Thoracic aorta (tissue), 2 donors: ENCODE data around the gene MON1A. TPM values are rescaled to one million over a fixed set of nuclear protein-coding genes. Genes with fewer than 3 reads are reported as not detected.

ENCODE experiments used
- ATAC-seq: fragments of 150-250 bp; one replicate; pipeline ENCODE4 v1.8.0; 2017; ENCODE audit warnings: low read depth; ENCODE audit not compliant: insufficient number of reproducible peaks, low FRiP score
- DNase-seq: peaks from one replicate; pipeline ENCODE4 v3.0.0-alpha.2; 2020; ENCODE audit warnings: low spot score
- H3K27ac ChIP-seq, 2 donors: fragments of 200-600 bp; sonication (generic); 1 replicate in 1 of 2; 2 replicates in 1 of 2; pipeline ENCODE4 v1.5.1; 2016; ENCODE audit warnings: mild to moderate bottlenecking in 2 of 2, moderate library complexity in 2 of 2
- H3K27me3 ChIP-seq: fragments of 200-600 bp; sonication (generic); replicated peaks from 2 replicates; pipeline ENCODE4 v1.6.0; 2016; ENCODE audit warnings: mild to moderate bottlenecking; ENCODE audit not compliant: insufficient read depth
- H3K36me3 ChIP-seq: fragments of 200-600 bp; sonication (generic); one replicate; pipeline ENCODE4 v1.5.1; 2016
- H3K4me1 ChIP-seq, 2 donors: fragments of 200-600 bp; sonication (generic); 1 replicate in 1 of 2; 2 replicates in 1 of 2; pipeline versions ENCODE4 v1.5.1 to v1.6.0; 2016; ENCODE audit warnings: low read depth in 2 of 2, mild to moderate bottlenecking in 1 of 2; ENCODE audit not compliant: control insufficient read depth in 1 of 2
- H3K4me3 ChIP-seq: fragments of 200-600 bp; sonication (generic); 2 replicates; pipeline ENCODE4 v1.5.1; 2016; ENCODE audit warnings: mild to moderate bottlenecking
- H3K9me3 ChIP-seq: fragments of 200-600 bp; sonication (generic); 2 replicates; pipeline ENCODE4 v1.5.1; 2016
- total RNA-seq, 2 donors: library from RNA; depleted of rRNA; stranded (reverse); fragments of >200 nt; gene quantifications; one replicate each; pipeline versions ENCODE4 v1.1.0 to v1.2.3, GENCODE V29; 2016
- TF ChIP-seq, protein P1 (sequence below): fragments of 200-600 bp; sonication (generic); IDR thresholded peaks from one replicate; pipeline ENCODE4 v1.5.1; 2019; ENCODE audit warnings: antibody characterized with exemption

MON1A gene
- total RNA-seq, 2 donors from 2014 or later = 17.4 to 23.4 TPM

DNA sequence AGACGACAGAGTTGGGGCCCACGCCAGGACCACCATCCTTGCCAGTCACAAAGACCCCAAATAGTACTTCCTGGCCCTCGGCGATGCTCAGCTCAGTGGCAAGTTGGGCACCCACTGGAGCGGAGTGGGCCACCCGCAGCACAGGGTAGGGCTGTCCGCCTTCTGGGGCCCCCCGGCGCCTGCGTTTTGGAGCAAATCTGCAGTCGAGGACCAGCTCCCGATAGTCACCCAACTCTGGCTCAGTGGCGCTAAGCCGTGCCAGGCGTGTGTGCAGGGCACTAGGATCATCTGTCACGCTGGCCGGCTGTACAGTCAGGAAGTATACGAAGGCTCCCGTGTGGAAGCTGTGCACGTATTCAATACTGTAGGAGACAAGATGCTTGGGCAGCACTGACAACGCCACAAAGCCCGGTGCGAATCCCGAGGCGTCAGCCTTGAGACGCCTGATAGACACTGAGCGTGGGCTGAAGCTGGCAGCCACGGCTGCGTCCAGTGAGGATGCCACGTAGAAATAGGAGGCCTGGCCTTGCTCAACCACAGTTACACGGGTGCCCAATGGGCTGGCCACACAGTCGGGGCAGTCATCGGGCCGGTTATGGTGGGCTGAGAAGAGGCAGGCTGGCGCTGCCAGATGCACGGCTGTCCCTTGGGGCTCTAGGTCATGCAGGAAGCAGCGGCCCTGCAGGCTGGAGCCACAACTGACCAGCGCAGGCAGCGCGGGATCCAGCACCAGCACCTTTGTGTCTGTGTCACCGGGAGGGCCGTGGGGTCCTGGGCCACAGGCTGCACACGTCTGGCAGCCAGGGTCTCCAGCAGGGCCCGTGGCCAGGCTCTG, 26.9 kb downstream of the MON1A start:
- DNase-seq (no peak), ATAC-seq (no peak)
- Histone ChIP-seq H3K36me3 (no peaks in the 10 kb centered on the region), H3K27me3 (no peaks in the 10 kb centered on the region), H3K9me3 (no peaks in the 10 kb centered on the region), H3K27ac (no peak overlapping the region), H3K4me3 (no peak overlapping the region), H3K4me1 (peaks cover 15 to 39% of the 10 kb centered on the region in 2 donors)
- TF ChIP-seq, protein P1, sequence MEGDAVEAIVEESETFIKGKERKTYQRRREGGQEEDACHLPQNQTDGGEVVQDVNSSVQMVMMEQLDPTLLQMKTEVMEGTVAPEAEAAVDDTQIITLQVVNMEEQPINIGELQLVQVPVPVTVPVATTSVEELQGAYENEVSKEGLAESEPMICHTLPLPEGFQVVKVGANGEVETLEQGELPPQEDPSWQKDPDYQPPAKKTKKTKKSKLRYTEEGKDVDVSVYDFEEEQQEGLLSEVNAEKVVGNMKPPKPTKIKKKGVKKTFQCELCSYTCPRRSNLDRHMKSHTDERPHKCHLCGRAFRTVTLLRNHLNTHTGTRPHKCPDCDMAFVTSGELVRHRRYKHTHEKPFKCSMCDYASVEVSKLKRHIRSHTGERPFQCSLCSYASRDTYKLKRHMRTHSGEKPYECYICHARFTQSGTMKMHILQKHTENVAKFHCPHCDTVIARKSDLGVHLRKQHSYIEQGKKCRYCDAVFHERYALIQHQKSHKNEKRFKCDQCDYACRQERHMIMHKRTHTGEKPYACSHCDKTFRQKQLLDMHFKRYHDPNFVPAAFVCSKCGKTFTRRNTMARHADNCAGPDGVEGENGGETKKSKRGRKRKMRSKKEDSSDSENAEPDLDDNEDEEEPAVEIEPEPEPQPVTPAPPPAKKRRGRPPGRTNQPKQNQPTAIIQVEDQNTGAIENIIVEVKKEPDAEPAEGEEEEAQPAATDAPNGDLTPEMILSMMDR = no peak

DNA sequence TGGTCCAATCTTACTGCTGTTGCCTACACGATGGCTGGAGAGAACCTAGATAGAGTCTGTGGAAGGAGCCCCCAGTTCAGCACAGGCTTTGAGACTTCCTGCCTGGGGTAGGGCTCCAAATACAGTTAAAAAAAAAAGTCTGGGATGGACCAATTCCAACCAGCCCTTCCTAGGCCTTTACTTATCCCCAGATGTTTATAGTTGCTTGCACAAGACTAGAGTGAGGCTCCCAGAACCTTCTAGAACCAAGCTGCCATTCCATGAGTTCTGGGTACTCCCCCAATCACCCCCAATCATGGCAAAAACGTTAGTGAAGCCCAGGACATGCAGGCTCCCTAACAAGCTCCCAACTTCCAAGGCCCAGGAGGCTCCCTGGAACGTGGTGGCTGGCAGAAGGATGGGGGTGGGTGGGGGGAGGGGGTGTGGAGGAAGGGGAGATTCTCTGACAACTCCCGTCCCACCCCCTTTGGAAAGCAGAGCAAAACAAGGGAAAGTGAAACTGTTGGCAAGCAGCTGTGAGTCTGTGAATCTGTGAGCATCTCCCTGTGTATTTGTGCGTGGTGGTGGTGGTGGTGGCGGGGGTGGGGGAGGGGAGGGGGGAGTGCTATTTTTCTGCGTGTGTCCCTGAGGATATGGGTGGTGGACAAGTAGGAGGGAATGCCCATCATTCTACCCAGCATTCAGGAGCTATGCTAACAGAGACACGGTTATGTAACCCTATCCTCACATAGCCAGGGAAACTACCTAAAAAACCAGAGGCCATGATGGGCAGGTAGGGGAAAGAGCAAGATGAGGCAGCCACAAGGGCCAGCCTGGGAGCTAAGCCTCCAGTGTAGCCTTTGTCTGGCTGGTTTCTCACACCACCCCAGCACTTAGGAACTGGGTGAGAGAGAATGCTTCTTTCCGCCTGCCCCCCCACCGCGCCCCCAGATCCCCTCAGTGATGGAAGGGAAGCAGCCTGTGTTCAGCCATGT, 28.0 kb downstream of the MON1A start:
- Histone ChIP-seq H3K27ac (peak overlapping the region; percentile 11 to 39), H3K4me3 (no peak overlapping the region), H3K36me3 (no peaks in the 10 kb centered on the region), H3K4me1 (peaks cover 15 to 39% of the 10 kb centered on the region in 2 donors), H3K9me3 (no peaks in the 10 kb centered on the region), H3K27me3 (no peaks in the 10 kb centered on the region)
- no peak for ATAC-seq
- TF ChIP-seq, protein P1 = no peak
- no peak for DNase-seq

DNA sequence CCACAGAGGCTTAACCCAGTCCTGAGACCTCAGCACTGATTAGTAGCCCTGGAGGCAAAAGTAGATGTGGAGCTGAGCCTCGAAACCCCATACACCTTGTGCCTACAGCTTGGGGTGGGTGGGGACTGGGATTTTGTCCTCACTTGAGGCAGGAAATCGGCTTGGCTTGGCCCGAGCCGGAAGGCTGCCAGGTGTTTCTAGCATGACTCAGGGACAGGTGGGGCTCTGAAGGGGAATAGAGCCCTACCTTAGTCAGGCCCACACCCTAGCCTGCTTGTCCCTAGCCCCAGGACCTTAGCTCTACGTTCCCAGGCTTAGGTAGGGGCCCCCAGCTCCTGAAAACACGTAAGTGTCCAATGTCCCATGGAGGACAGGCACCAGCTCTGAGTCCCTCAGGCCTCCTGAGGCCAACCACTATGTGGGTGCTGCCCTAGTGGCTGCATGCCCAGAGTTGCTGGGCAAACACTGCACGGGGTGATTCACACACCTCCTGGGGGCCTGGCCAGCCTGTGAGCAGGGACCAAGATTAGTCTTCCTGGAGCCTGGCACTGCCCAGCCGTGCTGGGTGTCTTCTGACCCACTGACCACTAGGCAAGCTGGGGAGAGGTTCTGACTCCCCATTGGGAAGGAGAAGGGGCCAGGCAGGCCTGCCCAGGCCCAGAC, 29.0 kb downstream of the MON1A start:
- no peak overlapping the region for H3K4me3 ChIP-seq
- TF ChIP-seq, protein P1 = no peak
- peak; percentile 31 for DNase-seq
- no peaks in the 10 kb centered on the region for H3K9me3 ChIP-seq
- peaks cover 12 to 29% of the 10 kb centered on the region in 2 donors for H3K4me1 ChIP-seq
- peaks cover 2% of the 10 kb centered on the region for H3K36me3 ChIP-seq
- ATAC-seq = peak; percentile 45
- no peaks in the 10 kb centered on the region for H3K27me3 ChIP-seq
- peak overlapping the region; percentile 11 to 39 for H3K27ac ChIP-seq

- TF ChIP-seq, protein P1 = no peak
- H3K27me3 ChIP-seq = no peaks in the 10 kb centered on the region
Measured at GRCh38 chr3:49899815-49900214, 29.8 kb downstream of the MON1A start.

More at GRCh38 chr3:49899815-49900214, 29.8 kb downstream of the MON1A start:
- peaks cover 2% of the 10 kb centered on the region for H3K36me3 ChIP-seq
- ATAC-seq = no peak
- H3K9me3 ChIP-seq = no peaks in the 10 kb centered on the region
- no peak for DNase-seq
- H3K4me1 ChIP-seq = peaks cover 9 to 22% of the 10 kb centered on the region in 2 donors
- H3K4me3 ChIP-seq = no peak overlapping the region
- H3K27ac ChIP-seq = no peak overlapping the region
